ENCODE results near the gene ZNF536. TPM values are rescaled to one million over a fixed set of nuclear protein-coding genes. Genes with fewer than 3 reads are reported as not detected.

The ZNF536 gene
- total and polyA plus RNA-seq, 9 donors: 1.9 to 7.0 (median 2.9) TPM

DNA sequence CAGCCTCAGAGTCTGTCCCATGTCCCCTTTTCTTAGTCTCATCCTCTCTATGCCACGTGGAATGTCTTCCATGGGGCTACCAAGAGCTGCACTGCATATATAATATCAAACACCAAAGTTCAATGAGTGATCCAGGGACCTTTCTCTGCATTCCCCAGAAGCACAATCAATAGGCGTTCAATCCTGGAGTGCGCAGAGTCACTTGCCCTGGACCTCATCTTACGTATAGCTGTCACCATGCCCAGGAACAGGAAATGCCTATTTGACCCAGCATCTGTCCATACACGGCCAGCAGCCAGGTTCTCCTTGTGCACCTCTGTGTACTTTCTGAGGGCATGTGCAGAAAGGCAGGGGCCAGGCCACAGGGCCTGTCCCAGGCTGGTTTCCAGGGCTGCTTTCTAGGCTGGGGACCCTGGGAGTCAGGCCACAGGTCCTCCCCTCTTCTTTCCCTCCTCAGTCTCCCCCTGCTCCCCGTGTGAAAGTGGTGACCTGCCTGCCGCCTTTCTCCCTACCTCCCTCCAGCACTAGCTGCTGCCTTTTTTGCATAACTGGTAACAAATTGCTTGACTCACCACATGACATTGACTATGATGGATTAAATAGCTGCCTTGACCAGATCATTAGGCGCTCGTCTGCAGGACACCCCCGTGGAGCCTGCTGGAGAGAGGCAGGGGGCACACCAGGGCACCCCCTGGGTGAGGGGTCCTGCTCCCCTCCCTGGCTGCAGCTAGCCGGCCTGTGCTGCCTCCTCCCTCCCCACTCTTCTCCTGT is 222.0 kb downstream of the ZNF536 start:
- no peak overlapping the region for H3K27ac ChIP-seq (ENCODE audit: low read length)
- no peaks in the 10 kb centered on the region for H3K36me3 ChIP-seq (ENCODE audit: control insufficient read depth, insufficient read depth, low read length)
- H3K4me1 ChIP-seq (ENCODE audit: control insufficient read depth, insufficient read depth, low read length): peaks cover 23% of the 10 kb centered on the region
- 50% methylated on average over 10 of the region's 11 CpGs for WGBS (ENCODE audit: insufficient coverage)
- no peak for DNase-seq
- H3K27me3 ChIP-seq (ENCODE audit: control insufficient read depth, insufficient read depth, low read length): peaks cover 3% of the 10 kb centered on the region
- H3K9me3 ChIP-seq (replicated peaks; ENCODE audit: control insufficient read depth, low read depth, low read length): no peaks in the 10 kb centered on the region
- H3K4me3 ChIP-seq (ENCODE audit: low read length): no peak overlapping the region

- Histone ChIP-seq H3K4me3 (ENCODE audit: low read length) (no peak overlapping the region), H3K27ac (ENCODE audit: low read length) (no peak overlapping the region), H3K4me1 (ENCODE audit: control insufficient read depth, insufficient read depth, low read length) (peaks cover 8% of the 10 kb centered on the region), H3K36me3 (ENCODE audit: control insufficient read depth, insufficient read depth, low read length) (no peaks in the 10 kb centered on the region), H3K27me3 (ENCODE audit: control insufficient read depth, insufficient read depth, low read length) (peaks cover 3% of the 10 kb centered on the region), H3K9me3 (replicated peaks; ENCODE audit: control insufficient read depth, low read depth, low read length) (no peaks in the 10 kb centered on the region)
- no peak for DNase-seq
- WGBS (ENCODE audit: insufficient coverage): 92% methylated on average over 2 of the region's 6 CpGs
Observed at GRCh38 chr19:30596268-30596667, 224.1 kb downstream of the ZNF536 start.

DNA sequence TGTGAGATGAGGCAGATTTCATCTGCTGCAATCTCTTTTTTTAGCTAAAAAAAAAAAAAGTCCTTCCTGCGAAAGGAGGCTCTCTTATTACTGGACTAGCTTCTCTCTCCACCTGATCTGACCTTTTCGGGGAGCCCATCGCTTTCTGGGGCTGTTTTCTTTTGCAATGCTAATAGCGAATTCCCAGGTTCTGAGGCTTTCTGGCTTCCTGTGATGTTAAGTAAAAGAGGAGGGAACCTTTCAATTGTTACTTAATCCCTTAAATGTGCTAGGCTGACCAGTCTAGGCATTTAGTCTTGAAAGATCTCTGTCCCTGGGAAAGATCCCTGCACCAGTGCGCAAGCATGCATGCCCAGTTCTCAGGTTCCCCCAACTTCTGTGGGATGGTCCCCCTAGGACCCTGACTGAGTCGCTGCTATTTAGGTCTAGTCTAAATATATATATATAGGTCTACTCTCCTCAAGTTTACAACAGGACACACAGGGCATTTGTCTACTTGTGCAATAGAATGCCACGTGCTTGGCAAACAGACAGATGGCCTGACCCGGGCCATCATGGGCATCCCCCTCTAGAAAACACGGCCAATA is 224.7 kb downstream of the ZNF536 start:
- WGBS (ENCODE audit: insufficient coverage): 24% methylated on average over 3 of the region's 9 CpGs
- DNase-seq: no peak
- Histone ChIP-seq H3K27ac (ENCODE audit: low read length) (no peak overlapping the region), H3K9me3 (replicated peaks; ENCODE audit: control insufficient read depth, low read depth, low read length) (no peaks in the 10 kb centered on the region), H3K4me1 (ENCODE audit: control insufficient read depth, insufficient read depth, low read length) (peaks cover 8% of the 10 kb centered on the region), H3K4me3 (ENCODE audit: low read length) (no peak overlapping the region), H3K27me3 (ENCODE audit: control insufficient read depth, insufficient read depth, low read length) (peaks cover 3% of the 10 kb centered on the region), H3K36me3 (ENCODE audit: control insufficient read depth, insufficient read depth, low read length) (no peaks in the 10 kb centered on the region)

DNA sequence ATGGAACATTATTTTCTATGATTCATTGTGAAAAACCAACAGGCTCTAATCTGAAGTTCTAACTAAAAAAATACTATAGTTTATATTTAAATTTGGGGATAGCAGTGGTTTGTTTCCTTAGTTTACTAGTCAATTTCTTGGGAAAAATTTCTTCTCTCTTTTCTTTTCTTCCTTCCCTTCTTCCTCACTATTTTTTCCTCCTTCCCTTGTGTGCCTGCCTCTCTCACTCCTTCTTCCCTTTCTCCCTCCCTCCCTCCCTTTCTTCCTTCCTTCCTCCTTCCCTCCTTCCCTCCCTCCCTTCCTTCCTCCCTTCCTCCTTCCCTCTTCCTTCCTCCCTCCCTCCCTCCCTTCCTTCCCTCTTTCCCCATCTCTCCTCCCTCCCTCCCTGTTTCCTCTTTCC is 226.5 kb downstream of the ZNF536 start:
- H3K4me1 ChIP-seq (ENCODE audit: control insufficient read depth, insufficient read depth, low read length): no peaks in the 10 kb centered on the region
- DNase-seq: no peak
- no peaks in the 10 kb centered on the region for H3K36me3 ChIP-seq (ENCODE audit: control insufficient read depth, insufficient read depth, low read length)
- H3K27ac ChIP-seq (ENCODE audit: low read length): no peak overlapping the region
- no peak overlapping the region for H3K4me3 ChIP-seq (ENCODE audit: low read length)
- H3K27me3 ChIP-seq (ENCODE audit: control insufficient read depth, insufficient read depth, low read length): peaks cover 3% of the 10 kb centered on the region
- H3K9me3 ChIP-seq (replicated peaks; ENCODE audit: control insufficient read depth, low read depth, low read length): no peaks in the 10 kb centered on the region

- Histone ChIP-seq H3K27me3 (ENCODE audit: control insufficient read depth, insufficient read depth, low read length) (no peaks in the 10 kb centered on the region), H3K4me1 (ENCODE audit: control insufficient read depth, insufficient read depth, low read length) (no peaks in the 10 kb centered on the region), H3K36me3 (ENCODE audit: control insufficient read depth, insufficient read depth, low read length) (no peaks in the 10 kb centered on the region), H3K27ac (ENCODE audit: low read length) (no peak overlapping the region), H3K9me3 (replicated peaks; ENCODE audit: control insufficient read depth, low read depth, low read length) (no peaks in the 10 kb centered on the region), H3K4me3 (ENCODE audit: low read length) (no peak overlapping the region)
- DNase-seq: peak; percentile 28
- 45% methylated on average over 4 of the region's 10 CpGs for WGBS (ENCODE audit: insufficient coverage)
Observed at GRCh38 chr19:30602661-30603350, 230.6 kb downstream of the ZNF536 start.

DNA sequence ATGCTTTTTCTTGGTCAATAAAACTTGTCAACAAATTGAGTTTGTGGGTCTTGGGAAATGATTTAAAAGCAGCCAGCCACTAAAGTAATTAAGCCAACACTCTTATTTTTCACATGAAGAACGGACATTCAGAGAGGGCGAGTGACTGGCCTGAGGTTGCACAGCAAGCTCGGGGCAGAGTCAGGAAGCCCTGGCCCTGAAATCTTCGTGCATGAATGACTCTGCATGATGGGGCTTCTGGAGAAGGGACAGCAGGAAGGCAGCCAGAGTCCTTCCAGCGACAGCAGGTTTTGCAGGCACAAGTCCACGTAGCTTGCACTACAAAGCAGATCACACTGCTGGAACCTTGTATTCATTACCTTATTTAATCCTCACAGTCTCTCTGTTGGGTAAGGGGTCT is 232.5 kb downstream of the ZNF536 start:
- H3K4me3 ChIP-seq (ENCODE audit: low read length): no peak overlapping the region
- H3K4me1 ChIP-seq (ENCODE audit: control insufficient read depth, insufficient read depth, low read length): no peaks in the 10 kb centered on the region
- no peak overlapping the region for H3K27ac ChIP-seq (ENCODE audit: low read length)
- DNase-seq: no peak
- H3K9me3 ChIP-seq (replicated peaks; ENCODE audit: control insufficient read depth, low read depth, low read length): no peaks in the 10 kb centered on the region
- WGBS (ENCODE audit: insufficient coverage): 50% methylated on average over 4 of the region's 6 CpGs
- H3K27me3 ChIP-seq (ENCODE audit: control insufficient read depth, insufficient read depth, low read length): no peaks in the 10 kb centered on the region
- no peaks in the 10 kb centered on the region for H3K36me3 ChIP-seq (ENCODE audit: control insufficient read depth, insufficient read depth, low read length)

- 91% methylated on average over 1 of the region's 3 CpGs for WGBS (ENCODE audit: insufficient coverage)
- H3K9me3 ChIP-seq (replicated peaks; ENCODE audit: control insufficient read depth, low read depth, low read length): no peaks in the 10 kb centered on the region
Observed at GRCh38 chr19:30605333-30605732, 233.1 kb downstream of the ZNF536 start.

DNA sequence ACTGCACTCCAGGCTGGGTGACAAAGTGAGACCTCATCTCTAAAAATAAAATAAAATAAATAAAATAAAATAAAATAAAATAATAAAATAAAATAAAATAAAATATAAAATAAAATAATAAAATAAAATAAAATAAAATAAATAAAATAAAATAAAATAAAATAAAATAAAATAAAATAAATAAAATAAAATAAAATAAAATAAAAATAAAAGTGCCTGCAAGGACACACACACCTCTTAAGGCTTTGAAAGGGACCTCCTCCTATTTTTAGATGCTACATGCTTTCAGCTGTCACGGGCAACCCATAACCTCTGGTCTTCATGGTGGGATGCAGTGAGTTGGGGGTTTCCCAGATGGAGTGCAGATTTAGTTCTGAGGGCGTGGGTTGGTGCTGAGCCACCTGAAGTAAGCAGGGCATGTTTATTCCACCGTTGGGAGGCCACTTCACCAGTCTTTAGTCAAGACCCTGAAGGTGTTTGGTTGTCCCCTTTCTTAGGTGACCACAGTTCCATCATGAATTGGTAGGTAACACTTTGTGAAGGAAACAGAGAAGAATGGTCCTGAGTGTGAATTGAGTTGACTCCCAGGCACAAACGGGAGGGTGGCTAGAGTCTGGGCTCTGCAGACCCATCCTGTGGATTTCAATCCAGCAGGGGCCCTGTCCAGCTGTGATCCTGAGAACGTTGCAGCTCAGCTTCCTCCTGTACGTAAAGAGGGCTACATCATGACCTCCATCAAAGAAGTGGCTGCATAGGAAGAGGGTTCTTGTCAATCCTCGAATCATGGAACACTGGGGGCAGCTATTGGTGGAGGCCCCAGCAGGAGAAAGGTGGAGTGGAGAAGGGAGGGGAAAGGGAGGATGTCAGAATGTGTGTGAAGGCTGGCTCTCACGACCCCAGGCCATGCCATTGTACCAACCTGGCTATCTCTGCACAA is 234.2 kb downstream of the ZNF536 start:
- no peak for DNase-seq
- no peak overlapping the region for H3K27ac ChIP-seq (ENCODE audit: low read length)
- no peaks in the 10 kb centered on the region for H3K36me3 ChIP-seq (ENCODE audit: control insufficient read depth, insufficient read depth, low read length)
- no peaks in the 10 kb centered on the region for H3K27me3 ChIP-seq (ENCODE audit: control insufficient read depth, insufficient read depth, low read length)
- no peaks in the 10 kb centered on the region for H3K4me1 ChIP-seq (ENCODE audit: control insufficient read depth, insufficient read depth, low read length)
- H3K4me3 ChIP-seq (ENCODE audit: low read length): no peak overlapping the region
- 60% methylated on average over 4 of the region's 8 CpGs for WGBS (ENCODE audit: insufficient coverage)
- H3K9me3 ChIP-seq (replicated peaks; ENCODE audit: control insufficient read depth, low read depth, low read length): no peaks in the 10 kb centered on the region

More at GRCh38 chr19:30605333-30605732, 233.1 kb downstream of the ZNF536 start:
- H3K27ac ChIP-seq (ENCODE audit: low read length): no peak overlapping the region
- DNase-seq: no peak
- no peak overlapping the region for H3K4me3 ChIP-seq (ENCODE audit: low read length)
- no peaks in the 10 kb centered on the region for H3K36me3 ChIP-seq (ENCODE audit: control insufficient read depth, insufficient read depth, low read length)
- no peaks in the 10 kb centered on the region for H3K4me1 ChIP-seq (ENCODE audit: control insufficient read depth, insufficient read depth, low read length)
- H3K27me3 ChIP-seq (ENCODE audit: control insufficient read depth, insufficient read depth, low read length): no peaks in the 10 kb centered on the region
